Right atrium auricular region (tissue), 2 donors: Measurements from ENCODE around the gene ARHGEF1. TPM values are rescaled to one million over a fixed set of nuclear protein-coding genes. Genes with fewer than 3 reads are reported as not detected.

Source experiments
- DNase-seq: peaks from one replicate; pipeline ENCODE4 v3.0.0-alpha.2; 2019; ENCODE audit warnings: low spot score
- H3K27ac ChIP-seq, 2 donors: fragments of 200-600 bp; sonication (generic); 1 replicate in 1 of 2; 2 replicates in 1 of 2; pipeline ENCODE4 v1.5.1; 2016 to 2019
- H3K27me3 ChIP-seq, 2 donors: fragments of 200-600 bp; sonication (generic); one replicate each; pipeline versions ENCODE4 v1.5.1 to v1.6.0; 2017 to 2019
- H3K36me3 ChIP-seq: fragments of 200-600 bp; sonication (generic); one replicate; pipeline ENCODE4 v1.5.1; 2016
- H3K4me1 ChIP-seq, 2 donors: fragments of 200-600 bp; sonication (generic); one replicate each; pipeline versions ENCODE4 v1.5.1 to v1.6.0; 2017 to 2019
- H3K4me3 ChIP-seq, 2 donors: fragments of 200-600 bp; sonication (generic); 1 replicate in 1 of 2; 2 replicates in 1 of 2; pipeline ENCODE4 v1.5.1; 2017 to 2019; ENCODE audit warnings: mild to moderate bottlenecking in 1 of 2, moderate library complexity in 1 of 2
- H3K9me3 ChIP-seq, 2 donors: fragments of 200-600 bp; sonication (generic); one replicate each; pipeline ENCODE4 v1.5.1; 2019
- total RNA-seq, 2 donors: library from RNA; depleted of rRNA; stranded (reverse); fragments of >200 nt; gene quantifications; one replicate each; pipeline ENCODE4 v1.1.0, GENCODE V29; 2016
- TF ChIP-seq, protein P1 (sequence below), 2 donors: fragments of 200-600 bp; sonication (generic); IDR thresholded peaks; one replicate each; pipeline ENCODE4 v1.5.1; 2019; ENCODE audit warnings: antibody characterized with exemption in 2 of 2

The ARHGEF1 gene
- total RNA-seq, 2 donors from 2014 or later: 27.3 to 45.8 TPM

DNA sequence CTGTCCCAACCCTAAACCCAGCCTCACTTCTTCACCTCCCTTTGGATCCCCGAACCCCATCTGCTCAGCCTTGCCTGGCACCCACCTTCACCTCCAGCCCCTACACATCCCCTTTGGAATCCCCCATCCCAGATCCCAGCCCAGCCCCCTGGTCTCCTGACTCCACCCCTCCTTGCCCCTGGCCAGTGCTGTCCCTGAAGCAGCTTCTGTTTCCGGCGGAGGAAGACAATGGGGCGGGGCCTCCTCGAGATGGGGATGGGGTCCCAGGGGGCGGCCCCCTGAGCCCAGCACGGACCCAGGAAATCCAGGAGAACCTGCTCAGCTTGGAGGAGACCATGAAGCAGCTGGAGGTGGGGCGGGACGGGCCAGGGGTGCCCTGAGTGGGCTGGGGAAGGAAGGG, 23.3 kb downstream of the ARHGEF1 start:
- no peaks in the 10 kb centered on the region for H3K9me3 ChIP-seq
- no peak overlapping the region for H3K4me3 ChIP-seq
- H3K27me3 ChIP-seq: no peaks in the 10 kb centered on the region

DNA sequence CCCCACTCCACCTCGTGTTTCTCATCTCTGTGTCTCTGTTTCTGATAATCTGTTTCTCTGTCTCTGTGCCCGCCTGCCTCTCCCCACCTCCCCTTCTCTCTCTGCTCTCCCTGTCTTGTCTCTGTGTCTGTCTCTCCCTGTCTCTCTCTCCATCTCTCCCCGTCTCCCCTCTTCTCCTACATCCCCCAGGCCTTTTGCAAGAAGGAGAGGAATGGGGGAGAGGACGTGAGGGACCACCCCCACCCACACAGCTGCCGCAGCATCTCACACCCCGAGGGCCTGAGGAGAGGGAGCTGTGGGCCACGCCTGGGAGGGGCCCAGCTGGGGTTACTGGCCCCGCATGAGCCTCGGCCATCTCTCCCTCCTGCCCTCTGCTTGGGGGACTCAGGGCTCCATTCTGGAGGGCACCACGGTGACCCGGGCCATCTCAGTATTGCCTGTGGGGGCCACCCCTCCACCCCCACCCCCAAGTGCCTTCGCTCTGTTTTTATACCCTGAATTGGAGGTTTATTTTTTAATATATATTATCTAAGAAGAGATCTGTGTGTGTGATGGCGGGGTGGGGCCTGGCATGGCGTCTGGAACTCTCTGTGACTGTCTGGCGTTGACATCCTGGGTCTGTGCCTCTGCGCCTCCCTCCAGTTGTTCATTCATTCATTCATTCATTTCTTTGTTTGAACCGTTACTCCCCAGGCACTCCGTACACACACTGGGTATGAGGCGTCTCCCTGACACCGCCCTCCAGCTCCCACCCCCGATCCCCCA, 24.1 kb downstream of the ARHGEF1 start:
- Histone ChIP-seq H3K9me3 (no peaks in the 10 kb centered on the region), H3K36me3 (peaks cover 49% of the 10 kb centered on the region), H3K27me3 (peaks cover 0 to 1% of the 10 kb centered on the region in 2 donors), H3K27ac (no peak overlapping the region), H3K4me3 (no peak overlapping the region), H3K4me1 (no peaks in the 10 kb centered on the region)
- TF ChIP-seq, protein P1, sequence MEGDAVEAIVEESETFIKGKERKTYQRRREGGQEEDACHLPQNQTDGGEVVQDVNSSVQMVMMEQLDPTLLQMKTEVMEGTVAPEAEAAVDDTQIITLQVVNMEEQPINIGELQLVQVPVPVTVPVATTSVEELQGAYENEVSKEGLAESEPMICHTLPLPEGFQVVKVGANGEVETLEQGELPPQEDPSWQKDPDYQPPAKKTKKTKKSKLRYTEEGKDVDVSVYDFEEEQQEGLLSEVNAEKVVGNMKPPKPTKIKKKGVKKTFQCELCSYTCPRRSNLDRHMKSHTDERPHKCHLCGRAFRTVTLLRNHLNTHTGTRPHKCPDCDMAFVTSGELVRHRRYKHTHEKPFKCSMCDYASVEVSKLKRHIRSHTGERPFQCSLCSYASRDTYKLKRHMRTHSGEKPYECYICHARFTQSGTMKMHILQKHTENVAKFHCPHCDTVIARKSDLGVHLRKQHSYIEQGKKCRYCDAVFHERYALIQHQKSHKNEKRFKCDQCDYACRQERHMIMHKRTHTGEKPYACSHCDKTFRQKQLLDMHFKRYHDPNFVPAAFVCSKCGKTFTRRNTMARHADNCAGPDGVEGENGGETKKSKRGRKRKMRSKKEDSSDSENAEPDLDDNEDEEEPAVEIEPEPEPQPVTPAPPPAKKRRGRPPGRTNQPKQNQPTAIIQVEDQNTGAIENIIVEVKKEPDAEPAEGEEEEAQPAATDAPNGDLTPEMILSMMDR (IDR thresholded peaks at IDR 0.05): no peak
- DNase-seq: no peak

More for the DNA sequence above, 23.3 kb downstream of the ARHGEF1 start:
- Histone ChIP-seq H3K4me1 (no peaks in the 10 kb centered on the region), H3K27ac (no peak overlapping the region), H3K36me3 (peaks cover 57% of the 10 kb centered on the region)
- TF ChIP-seq, protein P1 (IDR thresholded peaks at IDR 0.05): no peak
- DNase-seq: no peak

DNA sequence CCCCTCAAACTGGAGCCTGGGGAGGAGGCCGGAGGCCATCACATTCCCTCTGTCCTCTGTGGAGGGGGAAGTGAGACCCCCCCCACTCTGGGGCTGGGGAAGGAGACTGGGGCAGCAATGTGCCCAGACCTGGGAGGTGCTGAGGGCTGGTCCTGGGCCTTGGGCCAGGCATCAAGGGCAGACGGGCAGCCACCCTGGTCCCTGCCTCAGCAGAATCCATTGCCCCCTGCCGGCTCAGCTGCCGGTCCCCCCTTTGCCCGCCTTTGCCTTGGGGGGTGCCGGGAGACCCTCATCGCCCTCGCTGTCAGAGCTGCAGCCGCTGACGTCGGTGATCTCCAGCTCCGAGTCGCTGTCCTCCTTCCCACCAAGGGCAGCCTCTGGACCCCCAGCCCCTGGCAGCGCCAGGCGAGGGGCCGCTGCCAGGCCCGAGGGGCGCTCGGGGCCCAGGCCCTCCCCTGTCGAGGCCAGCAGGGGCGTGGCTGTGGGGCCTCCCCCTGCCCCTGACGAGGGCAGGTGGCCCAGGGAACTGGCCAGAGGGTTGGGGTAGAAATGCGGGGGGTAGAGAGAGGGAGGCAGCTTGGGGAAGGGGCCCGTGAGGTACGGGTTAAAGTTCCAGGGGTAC, 25.1 kb downstream of the ARHGEF1 start:
- no peaks in the 10 kb centered on the region for H3K9me3 ChIP-seq
- DNase-seq: no peak
- peaks cover 39% of the 10 kb centered on the region for H3K36me3 ChIP-seq
- no peak overlapping the region for H3K4me3 ChIP-seq
- TF ChIP-seq, protein P1 (IDR thresholded peaks at IDR 0.05): no peak
- H3K27ac ChIP-seq: no peak overlapping the region
- peaks cover 0 to 10% of the 10 kb centered on the region in 2 donors for H3K27me3 ChIP-seq
- peaks cover 0 to 6% of the 10 kb centered on the region in 2 donors for H3K4me1 ChIP-seq

DNA sequence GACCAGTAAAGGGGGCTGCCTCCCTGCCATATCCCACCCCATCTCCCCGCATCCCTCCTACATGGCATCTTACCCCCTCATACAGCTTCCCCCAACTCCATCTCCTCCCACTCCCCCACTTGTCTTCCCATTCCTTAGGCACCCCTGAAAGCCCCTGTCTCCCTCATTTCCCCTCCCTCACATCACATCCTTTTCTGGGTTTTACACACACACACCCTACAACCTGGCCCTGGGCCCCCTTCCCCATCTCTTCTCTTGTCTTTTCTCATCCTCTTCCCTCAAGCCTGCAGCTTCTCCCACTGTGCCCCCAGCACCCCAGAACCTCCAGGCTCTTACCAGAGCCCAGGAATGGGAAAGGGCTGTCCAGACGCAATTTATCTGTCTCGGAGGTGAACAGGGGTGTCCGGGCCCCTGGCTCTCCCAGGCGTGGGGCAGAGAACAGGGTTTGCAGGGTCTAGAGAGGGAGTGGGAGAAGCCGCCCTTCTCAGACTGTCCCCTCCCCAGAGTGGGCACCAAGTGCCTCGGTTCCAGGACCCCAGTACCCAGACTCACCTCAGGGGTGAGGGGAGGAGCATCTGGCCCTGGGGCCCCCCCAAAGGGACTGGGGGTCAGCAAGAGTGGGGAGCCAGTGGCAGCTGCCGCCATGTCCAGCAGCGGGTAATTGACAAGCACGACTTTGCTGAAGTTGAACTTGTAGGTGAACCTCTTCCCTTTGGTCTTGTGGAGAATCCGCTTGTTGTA, 25.9 kb downstream of the ARHGEF1 start:
- Histone ChIP-seq H3K27ac (no peak overlapping the region), H3K27me3 (peaks cover 0 to 16% of the 10 kb centered on the region in 2 donors), H3K4me3 (no peak overlapping the region), H3K36me3 (peaks cover 31% of the 10 kb centered on the region), H3K4me1 (peaks cover 0 to 12% of the 10 kb centered on the region in 2 donors), H3K9me3 (no peaks in the 10 kb centered on the region)
- TF ChIP-seq, protein P1 (IDR thresholded peaks at IDR 0.05): no peak
- no peak for DNase-seq

DNA sequence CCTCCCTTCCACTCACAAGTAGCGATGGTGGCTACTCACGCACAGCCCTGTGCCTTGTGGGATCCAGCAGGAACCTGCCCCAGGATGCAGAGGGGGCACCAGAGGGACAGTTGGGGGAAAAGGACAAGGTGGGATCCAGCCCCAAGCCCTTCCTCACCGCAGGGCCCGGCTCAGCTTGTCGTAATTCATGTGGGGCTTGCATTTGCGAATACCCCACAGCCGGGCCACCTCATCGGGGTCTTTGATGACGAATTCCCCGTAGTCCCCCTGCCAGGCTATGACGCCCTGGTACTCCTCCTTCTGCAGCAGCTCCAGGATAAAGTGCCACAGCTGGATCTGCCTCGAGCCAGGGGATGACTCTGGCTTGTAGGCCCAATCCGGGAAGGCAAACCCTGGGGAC, 26.7 kb downstream of the ARHGEF1 start:
- Histone ChIP-seq H3K9me3 (no peaks in the 10 kb centered on the region), H3K4me1 (peaks cover 0 to 12% of the 10 kb centered on the region in 2 donors), H3K27ac (no peak overlapping the region), H3K27me3 (peaks cover 0 to 19% of the 10 kb centered on the region in 2 donors), H3K36me3 (peaks cover 23% of the 10 kb centered on the region), H3K4me3 (no peak overlapping the region)
- DNase-seq: no peak
- TF ChIP-seq, protein P1 (IDR thresholded peaks at IDR 0.05): no peak
